ENCODE data around the gene CORIN. TPM values are rescaled to one million over a fixed set of nuclear protein-coding genes. Genes with fewer than 3 reads are reported as not detected.
"Not testable (repeated sequence)": the region's sequence is repeated elsewhere in the genome, so short reads cannot be mapped to it uniquely, and the experiment has no call there.

Gene CORIN
- total RNA-seq, 1 donor from 2014 or later: 0.20 TPM

DNA sequence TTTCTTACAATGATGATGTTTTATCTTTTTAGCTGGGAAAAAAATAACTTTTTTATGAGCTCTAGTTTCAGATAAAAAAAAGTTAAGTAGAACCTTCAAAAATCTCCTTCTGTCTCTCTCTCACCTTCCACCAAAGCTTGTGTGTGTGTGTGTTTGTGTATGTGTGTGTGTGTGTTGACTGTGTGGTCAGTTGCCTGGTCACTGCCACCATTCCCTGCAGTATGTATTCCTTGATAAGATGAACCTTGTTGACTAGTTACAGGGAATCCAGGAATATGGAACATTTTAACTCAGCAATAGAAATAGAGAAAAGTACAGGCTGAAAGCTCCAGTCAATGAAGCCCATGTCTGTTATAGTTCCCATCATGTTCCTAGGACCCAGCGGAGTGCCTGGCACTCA is 143.5 kb downstream of the CORIN start:
- no peak for ATAC-seq
- no peak for DNase-seq (ENCODE audit: low spot score)

DNA sequence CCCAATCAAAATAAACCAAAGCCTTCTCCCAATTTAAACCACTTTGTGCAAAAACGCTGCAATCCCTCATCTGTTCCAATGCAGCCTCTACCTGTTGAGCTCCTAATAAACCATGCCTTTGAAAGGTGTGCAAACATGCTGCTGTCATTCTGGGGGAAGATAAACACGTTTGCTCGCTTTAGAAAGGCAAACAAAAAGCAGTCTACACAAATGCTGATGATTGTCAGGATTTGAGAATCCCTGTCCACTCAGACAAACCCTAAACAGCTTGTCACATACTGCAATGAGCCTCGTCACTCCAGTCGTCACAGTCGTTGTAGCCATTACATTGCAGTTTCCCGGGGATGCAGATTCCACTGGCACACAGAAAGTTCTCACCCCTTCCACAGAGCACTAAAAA is 145.2 kb downstream of the CORIN start:
- no peak for ATAC-seq
- DNase-seq (ENCODE audit: low spot score): no peak

DNA sequence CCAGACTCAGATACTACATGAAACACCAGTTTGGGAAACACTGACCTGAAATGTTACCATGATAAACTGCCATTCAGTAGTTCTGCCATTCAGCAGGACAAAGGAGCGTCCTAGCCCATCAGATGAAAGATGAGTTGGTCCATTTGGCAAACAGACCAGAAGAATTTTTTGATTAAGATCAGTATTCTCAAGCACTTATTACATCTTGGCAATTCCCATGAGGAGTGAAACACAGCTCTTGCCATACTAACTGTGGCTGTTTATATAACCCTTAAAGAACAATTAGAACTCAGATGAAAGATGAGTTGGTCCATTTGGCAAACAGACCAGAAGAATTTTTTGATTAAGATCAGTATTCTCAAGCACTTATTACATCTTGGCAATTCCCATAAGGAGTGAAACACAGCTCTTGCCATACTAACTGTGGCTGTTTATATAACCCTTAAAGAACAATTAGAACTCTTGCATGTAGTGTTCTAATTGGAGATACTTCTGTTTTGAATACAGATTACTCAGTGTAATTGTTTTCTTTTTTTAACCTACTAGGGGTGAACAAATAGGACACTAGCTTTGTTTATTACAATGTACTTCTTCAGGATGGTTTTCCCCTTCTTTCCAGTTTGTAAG is 146.0 kb downstream of the CORIN start:
- not testable (repeated sequence) for ATAC-seq; DNase-seq (ENCODE audit: low spot score)

- ATAC-seq (no peak), DNase-seq (ENCODE audit: low spot score) (no peak)
Measured at GRCh38 chr4:47690611-47691010, 147.3 kb downstream of the CORIN start.

- DNase-seq (ENCODE audit: low spot score) (peak; percentile 76), ATAC-seq (peak; percentile 100)
Measured at GRCh38 chr4:47686294-47686872, 151.5 kb downstream of the CORIN start.

DNA sequence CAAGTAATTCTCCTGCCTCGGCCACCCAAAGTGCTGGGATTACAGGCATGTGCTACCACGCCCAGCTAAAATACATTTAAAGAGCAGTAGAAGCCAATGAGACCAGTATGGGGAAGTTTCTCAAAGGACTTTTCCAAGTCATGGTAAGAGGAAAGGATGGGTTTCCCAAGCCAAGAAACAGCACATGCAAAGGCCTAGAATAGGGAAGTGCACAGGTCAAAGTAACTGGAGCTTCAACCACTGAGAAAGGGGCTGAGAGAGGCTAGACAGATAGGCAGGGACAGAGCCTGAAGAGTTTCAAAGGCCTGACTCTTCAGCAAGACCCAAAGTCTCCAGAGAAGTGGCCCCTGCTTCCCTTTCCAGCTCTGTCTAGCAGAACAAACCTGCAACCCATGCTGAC is 162.1 kb downstream of the CORIN start:
- no peak for DNase-seq (ENCODE audit: low spot score)
- ATAC-seq: no peak

- DNase-seq (ENCODE audit: low spot score) (no peak), ATAC-seq (no peak)
Measured at GRCh38 chr4:47674144-47674543, 163.7 kb downstream of the CORIN start.

DNA sequence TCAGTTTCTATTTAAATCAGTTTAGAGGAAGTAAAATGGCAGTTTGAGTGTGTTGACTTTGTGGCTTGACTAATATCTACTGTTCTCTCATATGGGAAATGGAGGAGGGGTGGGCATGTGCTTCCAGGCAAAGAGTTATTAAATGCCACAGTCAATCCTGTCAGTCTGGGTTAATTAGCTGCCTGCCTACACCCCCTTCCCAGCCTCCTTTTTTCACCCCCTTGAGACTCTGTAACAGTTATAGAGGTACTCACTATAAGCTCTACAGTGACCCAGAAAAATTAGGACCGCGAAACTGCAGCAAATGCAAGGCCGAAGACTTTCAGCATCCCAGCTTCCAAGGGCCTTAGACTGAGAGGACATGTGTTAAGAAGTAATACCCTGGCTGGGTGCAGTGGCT is 165.2 kb downstream of the CORIN start:
- no peak for ATAC-seq
- no peak for DNase-seq (ENCODE audit: low spot score)

DNA sequence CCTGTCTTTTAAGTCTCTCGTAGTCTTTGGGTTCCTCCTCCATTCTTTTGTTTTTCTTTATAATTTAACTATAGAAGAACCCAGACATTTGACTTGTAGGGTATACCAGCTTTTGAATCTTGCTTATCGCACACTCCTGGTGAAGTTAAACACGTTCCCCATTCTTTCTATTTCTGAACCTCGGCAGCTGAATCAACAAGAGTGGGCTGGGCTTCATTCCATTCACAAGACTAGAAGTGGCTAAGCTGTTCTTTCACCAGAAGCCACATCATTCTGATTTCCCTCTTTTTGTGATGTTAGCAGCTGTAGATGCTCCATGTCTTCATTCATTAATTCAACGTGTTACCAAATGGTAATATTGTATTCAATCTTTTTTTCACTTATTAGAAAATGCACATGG is 167.9 kb downstream of the CORIN start:
- ATAC-seq: no peak
- DNase-seq (ENCODE audit: low spot score): no peak

DNA sequence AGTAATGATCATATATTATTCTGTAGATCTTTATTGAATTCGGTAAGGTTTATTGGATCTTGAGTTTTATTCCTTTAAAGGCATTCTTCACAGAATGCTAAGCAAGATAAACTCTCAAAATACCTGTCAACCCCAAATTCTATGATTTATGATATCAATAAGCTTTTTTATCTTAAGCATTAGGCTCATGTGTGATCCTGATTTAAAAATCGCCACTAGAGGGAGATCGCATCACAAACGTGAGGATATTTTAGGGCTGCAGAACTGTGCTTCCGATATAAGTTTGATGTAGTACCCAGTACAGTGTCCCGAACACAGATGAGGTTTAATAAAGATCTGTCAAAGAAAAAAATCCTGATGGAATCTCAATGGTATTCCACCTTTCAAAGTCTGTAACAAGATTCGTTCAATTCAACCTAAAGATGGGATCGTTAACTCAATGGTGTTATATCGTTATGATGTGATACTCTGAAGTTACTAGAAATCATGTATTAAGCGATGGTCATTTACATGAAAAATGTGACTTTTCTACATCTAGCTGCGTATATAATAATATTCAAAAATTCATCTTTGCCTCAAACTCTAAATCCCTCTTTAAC is 169.0 kb downstream of the CORIN start:
- DNase-seq (ENCODE audit: low spot score) (no peak), ATAC-seq (peak; percentile 90)

DNA sequence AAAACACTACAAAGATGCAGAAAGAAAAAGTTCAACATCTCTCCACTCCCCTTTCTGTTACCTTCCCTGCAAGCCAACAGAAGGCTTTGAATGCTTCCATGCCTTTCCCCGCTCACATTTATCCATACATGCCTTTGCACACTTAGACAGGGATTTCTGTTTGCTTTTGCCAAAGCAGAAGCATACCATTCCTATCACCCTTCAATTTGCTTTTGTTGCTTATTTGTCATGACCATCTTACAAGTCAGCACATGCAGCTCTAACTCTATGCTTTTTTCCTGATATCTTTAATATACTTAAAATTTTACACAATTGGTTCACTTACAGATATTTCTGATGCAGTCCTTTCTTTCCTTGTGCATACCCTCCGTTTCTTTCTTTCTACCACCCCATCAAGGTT is 169.6 kb downstream of the CORIN start:
- ATAC-seq: no peak
- no peak for DNase-seq (ENCODE audit: low spot score)

GRCh38 chr4:47667552-47667951 is 170.3 kb downstream of the CORIN start:
- DNase-seq (ENCODE audit: low spot score): no peak
- ATAC-seq: no peak

DNA sequence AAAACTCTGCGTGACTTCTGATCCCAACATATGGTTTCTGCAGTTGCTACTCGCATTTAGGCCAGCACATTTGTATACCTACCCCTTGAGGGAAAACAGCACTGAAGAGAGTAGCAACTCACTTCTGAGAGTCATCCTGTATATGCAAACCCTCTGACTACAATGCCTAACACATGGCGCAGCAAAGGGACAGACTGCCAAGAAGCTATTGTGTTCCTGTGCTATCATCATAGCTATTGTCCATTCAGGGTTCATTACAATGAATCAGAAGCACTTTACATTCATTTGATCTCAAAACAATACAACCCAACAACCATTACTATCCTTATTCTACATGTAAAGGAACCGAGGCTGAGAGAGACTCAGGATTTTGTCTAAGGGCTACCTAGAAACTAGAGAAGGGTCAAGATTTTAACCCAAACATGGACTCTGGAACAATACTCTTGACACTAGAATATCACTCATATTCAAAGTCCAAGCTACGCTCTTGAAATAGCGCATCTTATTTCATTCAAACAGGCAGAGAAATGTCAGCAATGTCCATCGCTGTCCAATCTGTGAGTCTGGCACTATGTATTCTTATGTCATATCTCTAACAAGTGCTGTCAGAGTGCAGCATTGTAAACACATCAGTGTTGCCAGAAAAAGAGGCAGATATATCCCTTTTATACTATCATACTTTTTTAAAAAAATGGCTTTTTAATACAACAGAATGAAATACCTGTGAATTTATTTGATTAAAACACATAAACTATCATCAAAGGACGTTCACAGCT is 173.6 kb downstream of the CORIN start:
- DNase-seq (ENCODE audit: low spot score): no peak
- no peak for ATAC-seq

DNA sequence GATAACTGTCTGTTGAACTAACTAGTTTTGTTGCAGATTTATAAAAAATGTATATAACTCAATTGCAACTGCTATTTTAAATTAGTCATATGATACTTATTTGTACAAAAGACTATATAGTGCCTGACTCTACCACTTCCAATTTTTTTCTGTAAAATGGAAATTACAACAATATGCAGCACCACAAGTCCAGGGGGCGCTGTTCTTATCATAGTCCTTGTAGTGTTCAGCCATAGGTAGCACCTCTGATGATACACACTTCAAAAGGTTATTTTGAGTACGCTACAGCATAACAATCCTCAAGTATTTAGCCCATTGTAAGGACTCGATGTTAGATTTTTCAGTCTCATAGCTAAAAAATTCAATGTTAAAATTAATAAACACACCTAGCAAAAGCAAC is 174.9 kb downstream of the CORIN start:
- DNase-seq (ENCODE audit: low spot score) (no peak), ATAC-seq (no peak)

GRCh38 chr4:47661741-47662140 is 176.1 kb downstream of the CORIN start:
- ATAC-seq (no peak), DNase-seq (ENCODE audit: low spot score) (no peak)

GRCh38 chr4:47659342-47659741 is 178.5 kb downstream of the CORIN start:
- no peak for DNase-seq (ENCODE audit: low spot score)
- no peak for ATAC-seq

DNA sequence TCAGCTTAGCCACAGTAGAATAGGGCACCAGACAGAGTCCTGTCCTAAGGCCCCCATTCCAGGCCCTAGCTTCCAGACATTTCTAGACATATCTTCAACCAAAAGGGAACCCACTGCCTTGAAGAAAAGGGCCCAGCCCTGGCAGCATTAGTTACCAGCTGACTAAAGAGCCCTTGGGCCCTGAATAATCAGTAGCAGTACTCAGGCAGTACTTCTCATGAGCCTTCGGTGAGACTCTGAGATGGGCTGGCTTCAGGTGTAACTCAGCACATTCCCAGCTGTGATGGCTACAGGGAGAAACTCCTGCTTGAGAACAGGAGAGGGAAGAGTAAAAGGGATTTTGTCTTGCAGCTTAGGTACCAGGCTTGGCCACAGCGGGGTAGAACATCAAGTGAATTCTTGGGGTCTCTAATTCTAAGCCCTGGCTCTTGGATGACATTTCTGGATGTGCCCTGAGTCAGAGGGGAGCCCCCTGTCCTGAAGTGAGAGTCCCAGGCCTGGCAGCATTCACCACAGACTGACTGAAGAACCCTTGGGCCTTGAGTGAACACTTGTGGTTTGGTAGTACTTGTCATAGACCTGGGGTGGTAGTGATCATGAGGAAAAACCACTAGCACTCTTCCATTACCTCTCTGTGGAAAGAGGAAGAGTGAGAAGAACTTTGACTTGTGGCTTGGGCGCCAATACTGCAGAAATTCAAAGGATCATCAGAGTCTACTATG is 182.7 kb downstream of the CORIN start:
- DNase-seq (ENCODE audit: low spot score) (no peak), ATAC-seq (no peak)

DNA sequence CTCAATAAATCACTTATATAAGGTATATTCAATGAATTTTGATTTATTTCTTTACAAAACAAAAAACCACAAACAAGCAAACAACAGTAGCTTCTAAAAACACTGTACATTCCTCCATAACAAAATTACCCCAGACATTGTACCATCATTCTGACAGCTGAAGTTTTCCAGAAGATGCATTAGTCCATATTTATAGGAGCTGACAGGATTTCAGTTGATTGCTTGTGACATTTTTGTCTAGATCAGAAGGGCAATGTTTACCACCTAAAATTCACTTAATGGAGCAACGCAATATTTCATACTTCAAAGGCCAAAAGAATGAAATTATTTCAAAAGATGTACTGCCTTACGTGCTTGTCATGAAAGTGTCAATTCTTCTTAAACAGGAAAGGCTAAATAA is 185.8 kb downstream of the CORIN start:
- DNase-seq (ENCODE audit: low spot score): no peak
- no peak for ATAC-seq

GRCh38 chr4:47651231-47651630 is 186.6 kb downstream of the CORIN start:
- ATAC-seq (no peak), DNase-seq (ENCODE audit: low spot score) (no peak)

DNA sequence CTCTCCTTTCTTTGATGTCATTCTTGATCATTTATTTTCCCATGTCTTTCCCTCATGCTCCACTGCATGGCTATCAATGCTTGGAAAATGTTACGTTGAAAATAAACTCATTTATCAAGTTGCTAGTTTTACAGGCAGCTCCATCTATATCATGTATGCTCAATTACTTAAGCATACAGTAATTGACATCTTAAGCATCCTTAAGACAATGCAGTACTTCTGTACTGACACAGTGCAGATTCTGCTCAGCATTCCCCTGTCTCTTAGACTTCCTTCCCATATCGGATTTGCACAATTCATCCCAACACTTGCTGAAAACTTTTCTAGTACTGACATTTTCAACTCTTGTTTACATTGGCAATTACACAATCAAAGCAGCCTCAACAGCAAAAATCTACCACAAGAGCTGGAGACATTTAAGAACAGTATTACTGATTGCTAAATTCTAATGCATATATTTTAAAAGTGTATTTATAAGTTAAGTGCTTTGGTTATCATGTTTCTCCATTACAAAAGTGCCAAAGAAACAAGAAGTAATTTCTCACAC is 187.2 kb downstream of the CORIN start:
- DNase-seq (ENCODE audit: low spot score) (no peak), ATAC-seq (peak; percentile 42)

DNA sequence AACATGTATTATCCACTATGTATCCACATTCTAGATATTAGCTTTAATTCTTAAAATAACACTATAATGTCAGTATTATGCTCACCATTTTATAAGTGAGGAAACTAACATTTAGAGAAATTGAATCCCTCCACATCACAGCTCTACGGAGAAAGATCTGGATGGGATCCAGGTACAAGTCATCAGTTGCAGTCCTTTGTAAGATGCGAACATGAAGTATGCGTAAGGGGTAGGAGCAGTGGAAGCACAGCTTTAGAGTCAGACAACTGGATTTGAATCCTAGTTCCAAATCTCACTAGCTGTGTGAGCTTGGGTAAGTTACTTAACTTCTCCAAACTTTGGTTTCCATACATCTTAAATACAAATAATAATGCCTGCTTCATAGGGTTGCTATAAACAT is 190.3 kb downstream of the CORIN start:
- no peak for DNase-seq (ENCODE audit: low spot score)
- ATAC-seq: no peak
